Hindlimb muscle (tissue), 1 donor: ENCODE measurements around the gene MAP3K14. TPM values are rescaled to one million over a fixed set of nuclear protein-coding genes. Genes with fewer than 3 reads are reported as not detected.
"Not testable (repeated sequence)": the region's sequence is repeated elsewhere in the genome, so short reads cannot be mapped to it uniquely, and the experiment has no call there.

Source experiments
- DNase-seq: peaks from one replicate; pipeline ENCODE4 v3.0.0-alpha.2; 2013
- polyA plus RNA-seq: library from polyadenylated mRNA; unstranded; fragments of 120-200 nt; gene quantifications from one replicate; pipeline ENCODE4 v1.2.1, GENCODE V29; 2013; ENCODE audit not compliant: insufficient read length

MAP3K14 gene
- 11.5 TPM for polyA plus RNA-seq

DNA sequence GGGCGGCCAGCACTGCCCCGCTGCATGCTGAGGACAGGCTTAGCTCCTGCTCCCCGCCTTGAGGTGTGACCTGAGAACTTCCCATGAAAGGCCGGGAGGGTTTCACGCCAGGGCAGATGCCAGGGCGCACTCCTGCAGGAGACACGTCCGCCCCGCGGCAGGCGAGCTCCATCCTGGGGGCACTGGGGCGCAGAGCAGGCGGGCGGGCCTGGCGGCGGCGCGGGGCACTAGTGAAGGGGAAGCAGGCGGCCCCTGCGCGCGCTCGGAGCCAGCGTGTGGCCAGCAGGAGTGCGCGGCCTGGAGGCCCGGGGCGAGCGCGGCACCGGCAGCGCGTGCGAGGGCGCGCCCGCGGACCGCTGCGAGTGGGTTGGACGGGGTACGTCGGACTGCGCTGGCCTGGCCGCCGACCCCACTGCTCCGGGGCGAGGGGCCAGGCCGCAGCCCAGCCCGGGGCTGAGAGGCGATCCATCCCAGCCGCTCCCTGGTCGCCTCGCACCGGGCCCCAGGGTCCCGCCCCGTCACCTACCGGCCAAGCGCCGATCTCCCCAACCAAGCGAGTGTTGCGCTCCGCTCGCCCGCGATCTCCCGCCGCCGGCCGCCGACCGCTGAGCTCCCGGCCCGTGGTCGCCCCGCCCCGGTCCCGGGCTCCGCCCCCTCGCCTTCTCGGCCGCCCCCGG is at the start of gene MAP3K14:
MAP3K14 (minus strand) TSS at position 587 of the 677 bp plus-strand sequence. CDS start 26,275 bp downstream, outside the sequence.
- peak; percentile 84 for DNase-seq

DNA sequence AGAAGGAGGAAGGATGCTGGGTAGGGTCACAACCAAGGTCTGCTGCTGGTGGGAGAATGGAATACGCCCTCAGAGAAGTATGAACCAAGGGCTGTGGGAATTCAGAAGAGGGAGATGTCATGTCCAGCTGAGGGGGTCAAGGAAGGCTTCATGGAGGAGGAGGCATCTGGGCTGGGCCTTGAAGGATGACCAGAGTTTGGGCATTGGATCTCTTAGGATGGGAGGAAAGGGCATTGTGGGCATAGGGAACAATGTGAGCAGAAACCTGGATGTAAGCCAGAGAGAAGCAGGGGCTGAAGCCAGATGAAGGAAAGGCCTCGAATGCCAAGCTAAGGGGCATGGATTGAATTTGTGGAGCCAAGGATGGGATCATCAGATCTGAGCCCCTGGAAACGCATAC is 49.2 kb upstream of the MAP3K14 start:
- no peak for DNase-seq

DNA sequence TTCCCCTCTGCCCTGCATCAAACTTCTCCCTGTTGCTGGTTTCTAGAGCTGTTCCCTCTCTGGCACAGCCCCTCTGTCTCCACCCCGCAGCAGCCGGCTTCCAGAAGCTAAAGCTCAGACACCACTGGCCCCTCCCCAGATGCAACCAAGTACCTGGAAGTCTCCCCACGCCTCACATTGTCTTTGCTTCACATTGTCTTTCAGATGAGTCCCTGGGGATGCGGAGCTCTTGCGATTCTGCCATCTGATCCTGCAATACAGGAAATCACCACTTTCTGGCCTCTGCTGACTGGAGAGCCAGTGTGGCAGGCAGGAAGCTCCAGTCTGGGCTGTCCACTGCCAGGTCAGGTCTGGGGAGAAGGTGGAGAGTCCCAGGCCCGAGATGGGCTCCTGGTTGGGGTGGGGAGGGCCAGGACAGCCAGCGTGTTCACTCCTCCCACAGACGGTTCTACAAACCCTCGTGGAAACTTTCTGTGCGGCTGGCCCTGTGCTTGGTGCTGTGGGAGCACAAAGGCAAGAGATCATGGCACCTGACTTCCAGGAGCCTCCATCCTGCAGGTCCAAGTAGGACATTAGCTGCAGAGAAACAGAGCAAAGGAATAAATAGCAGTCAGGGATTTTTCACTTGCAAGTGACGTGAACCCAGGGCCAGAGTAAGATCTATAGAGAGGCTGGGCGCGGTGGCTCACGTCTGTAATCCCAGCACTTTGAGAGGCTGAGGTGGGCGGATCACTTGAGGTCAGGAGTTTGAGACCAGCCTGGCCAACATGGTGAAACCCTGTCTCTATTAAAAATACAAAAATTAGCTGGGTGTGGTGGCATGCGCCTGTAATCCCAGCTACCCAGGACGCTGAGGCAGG is 47.9 kb upstream of the MAP3K14 start:
- no peak for DNase-seq

DNA sequence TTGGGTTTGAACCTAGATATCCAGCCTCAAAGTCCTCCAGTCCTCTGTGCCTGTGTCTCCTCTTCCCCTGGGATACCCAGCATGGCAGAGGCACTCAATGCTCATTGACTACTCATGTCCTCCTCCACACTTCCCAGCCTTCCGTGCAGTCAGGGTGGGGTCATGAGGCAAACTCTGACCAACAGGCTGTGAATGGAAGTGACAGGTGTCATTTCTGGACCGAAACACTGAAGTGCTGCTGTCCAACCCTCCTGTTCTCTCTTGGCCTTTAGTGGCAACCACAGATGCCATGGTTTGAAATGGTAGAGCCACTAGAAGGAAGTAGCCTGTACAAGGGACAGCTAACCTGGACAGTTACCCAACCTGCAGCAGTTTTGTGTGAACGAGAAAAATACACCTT is 46.7 kb upstream of the MAP3K14 start:
- no peak for DNase-seq

DNA sequence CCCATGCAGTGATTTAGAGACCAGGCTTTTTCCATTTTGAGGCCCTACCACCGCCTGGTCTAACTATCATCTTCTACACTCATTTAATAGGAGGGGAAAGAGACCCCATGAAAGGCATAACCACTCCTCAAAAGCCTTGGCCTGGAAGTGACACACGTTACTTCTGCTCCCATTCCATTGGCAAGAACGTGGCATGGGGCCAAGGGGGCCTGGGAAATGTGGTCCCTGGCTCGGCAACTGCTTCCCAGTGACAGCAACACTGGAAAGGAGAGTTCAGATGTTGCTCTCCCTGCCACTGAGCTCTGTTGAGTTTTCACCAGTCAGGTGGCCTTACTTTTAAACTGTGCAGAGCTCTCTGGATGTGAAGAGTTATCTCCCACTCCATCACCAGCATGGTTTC is 45.2 kb upstream of the MAP3K14 start:
- no peak for DNase-seq

DNA sequence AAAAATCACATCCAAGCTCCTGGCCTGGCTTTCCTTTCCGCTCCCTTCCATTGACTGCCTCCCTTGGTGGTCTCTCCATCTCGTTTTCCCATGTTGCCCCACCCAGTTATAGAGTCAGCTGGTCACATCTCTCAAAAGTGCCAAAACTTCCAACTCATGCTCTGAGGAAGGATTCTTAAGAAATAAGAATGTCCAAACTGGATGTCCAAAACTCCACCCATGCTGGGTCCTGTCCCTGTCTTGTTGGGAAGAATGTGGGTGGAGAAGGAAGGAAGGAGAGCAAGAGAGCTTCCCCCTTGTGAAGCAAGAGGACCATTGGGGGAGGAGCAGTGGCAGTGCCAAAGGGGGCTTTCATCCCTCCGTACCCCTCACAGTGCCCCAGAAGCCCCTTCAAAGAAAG is 44.6 kb upstream of the MAP3K14 start:
- no peak for DNase-seq

DNA sequence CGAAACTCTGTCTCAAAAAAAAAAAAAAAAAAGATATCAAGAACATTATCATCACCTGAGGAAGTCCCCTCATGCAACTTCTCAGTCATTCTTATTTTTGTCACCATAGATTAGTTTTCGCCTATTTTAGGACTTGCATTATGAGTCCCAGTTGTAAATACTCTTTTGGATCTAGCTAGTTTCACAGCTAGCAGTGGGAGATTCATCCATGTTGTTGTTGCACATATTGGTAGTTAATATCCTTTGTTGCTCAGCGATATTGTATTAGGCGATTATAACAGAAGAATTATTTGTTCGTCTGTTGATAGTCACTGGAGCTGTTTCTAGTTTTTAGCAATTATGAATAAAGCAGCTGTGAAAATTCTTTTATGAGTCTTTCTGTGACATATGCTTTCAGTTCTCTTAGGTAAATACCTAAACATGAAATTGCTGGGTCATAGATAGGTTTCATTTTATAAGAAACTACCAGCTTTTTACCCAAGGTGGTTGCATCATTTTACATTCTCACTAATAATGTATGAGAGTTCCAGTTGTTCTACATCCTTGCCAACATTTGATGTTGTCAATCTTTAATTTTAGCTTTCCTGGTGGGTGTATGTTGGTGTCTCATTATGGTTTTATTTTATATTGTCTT is 40.7 kb upstream of the MAP3K14 start:
- no peak for DNase-seq

DNA sequence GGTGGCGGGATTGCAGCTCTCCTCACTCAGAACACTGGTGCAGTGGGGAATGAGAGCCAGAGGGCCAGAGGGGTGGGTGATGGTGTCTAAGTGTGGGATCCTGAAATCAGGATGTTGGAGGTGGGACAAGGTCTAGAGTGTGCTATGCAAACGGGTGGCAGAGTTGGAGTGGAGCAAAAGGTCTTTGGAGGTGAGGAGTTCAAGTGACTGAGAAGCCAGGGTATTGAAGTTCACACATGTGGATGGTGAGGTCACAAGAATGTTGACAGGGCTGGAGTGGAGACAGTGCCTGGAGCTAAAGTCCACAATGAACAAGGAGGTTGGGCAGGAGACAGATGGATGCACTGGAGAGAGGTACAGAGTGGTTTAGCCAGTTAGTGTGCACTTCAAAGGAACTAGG is 38.3 kb upstream of the MAP3K14 start:
- DNase-seq, result no peak

DNA sequence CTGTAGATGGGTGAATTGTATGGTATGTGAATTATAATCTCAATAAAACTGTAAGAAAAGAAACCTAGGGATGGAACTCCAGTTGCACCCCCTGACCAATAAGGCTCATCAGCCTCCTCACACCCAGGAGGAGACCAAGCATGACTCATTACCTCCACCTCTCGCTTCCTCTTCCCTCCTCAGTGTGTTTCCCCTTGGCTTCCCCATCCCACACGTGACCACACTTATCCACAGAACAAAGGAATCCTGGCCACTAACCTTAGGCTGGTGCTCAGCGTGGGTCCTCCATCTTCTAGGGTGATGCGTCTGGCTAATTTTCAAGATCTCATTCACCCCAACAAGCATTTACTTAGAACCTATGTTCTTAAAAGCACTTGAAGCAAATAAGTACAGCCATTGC is 36.2 kb upstream of the MAP3K14 start:
- no peak for DNase-seq

DNA sequence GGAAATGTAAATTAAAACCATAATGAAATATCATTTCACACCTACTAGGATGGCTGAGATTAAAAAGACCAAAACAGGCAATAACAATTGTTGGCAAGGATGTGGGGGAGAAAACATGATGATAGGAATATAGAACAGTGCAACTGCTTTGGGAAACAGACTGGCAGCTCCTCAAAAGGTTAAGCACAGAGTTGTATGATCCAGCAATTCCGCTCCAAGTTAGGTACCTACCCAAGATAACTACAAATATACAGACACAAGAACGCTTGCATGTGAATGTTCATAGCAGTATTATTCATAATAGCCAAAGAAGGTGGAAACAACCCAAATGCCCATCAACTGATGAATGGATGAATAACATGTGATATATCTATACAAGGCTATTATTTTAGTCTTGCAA is 35.0 kb upstream of the MAP3K14 start:
- no peak for DNase-seq

DNA sequence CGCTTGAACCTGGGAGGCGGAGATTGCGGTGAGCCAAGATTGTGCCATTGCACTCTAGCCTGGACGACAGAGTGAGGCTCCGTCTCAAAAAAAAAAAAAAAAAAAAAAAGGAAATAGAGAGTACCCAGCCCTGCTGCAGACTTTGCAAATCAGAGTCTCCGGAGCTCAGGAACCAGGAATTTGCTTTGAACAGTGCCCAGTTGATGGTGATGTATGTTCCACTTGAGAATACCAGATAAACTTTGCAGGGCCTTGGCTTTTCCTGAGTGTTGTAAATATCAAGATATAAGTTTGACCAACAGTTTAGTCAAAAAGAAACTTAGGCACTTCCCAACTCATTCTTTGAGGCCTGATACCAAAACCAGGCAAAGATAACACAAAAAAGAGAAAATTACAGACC is 30.6 kb upstream of the MAP3K14 start:
- no peak for DNase-seq

DNA sequence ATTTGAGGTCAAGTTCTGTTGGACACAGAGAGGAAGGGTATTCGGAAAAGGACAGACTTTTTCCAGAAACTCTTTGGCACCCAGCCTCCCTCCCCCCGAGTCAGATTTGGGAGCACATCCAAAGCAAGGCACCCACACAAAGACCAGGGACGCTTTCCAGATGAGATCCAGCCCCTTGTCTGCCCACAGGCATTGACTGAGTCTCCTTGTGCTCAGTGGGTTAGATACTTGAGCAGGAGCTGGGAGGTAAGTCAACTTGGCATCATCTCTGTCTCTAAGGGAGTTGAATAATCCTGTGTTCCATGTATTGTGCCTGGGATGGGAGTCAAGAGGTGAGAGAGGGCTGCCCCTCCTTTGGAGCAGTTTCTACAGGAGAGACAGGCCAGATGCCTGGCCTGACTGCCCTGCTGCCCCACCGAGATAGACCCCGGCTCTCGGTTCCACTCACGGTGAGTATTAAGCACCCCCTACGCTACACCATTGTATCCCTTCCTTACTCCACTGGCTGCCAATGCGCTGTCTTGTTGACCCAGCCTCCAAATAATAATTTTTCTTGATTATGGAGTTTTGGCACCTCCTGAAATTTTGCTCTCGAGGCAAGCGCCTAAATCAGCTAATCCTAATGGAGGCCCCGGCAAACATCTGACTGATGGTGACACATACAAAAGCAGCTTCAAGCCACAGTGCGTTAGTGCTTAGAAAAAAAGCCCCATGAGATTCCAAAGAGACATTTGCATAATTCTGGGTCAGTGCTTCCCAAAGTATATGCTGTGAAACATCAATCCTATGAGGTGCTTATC is 29.6 kb upstream of the MAP3K14 start:
- no peak for DNase-seq

DNA sequence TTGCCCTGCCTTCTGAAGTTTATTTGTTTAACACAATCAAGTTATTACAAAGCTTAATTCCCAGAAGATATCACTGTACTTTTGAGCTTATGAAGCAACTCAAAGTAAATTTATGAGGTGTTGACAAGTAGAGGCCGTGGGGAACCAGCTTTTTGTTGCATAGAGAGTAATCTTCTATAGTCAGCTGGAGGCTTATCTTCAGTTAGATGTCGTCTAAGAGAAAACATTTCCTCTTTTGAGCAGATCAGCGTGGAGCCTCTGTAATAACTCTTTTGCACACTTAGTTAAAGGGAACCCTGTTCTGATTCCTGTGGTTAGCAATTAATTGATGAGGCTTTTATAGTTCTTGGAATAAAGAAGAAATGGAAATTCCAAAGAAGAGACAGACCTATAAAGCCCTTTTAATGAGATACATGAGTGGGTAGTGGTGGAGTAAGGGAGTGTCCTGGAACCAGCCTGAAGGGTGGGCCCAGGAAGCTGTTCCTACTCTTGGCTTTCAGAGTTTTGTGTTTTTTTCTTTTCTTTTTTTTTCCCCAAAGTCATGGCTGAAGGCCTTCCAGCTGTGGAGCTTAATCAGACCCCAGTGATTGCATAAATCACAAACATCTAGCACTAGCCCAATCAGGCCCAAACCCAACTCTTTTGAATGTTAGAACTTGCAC is 28.9 kb upstream of the MAP3K14 start:
- peak; percentile 46 for DNase-seq

DNA sequence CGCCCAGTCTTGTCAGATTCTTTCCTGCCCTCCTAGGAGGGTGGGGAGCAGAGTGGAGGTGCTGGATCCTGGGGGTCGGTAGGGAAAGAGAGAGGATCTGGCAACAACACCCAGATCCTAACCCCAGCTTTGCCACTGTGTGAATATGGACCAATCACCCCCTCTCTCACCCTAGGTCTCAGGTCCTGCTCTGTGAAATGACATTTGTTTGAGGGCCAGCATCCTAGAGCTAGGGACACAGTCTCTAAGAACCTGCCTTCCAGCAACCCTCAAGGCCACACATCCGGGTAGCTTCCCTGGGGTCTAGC is 28.4 kb upstream of the MAP3K14 start:
- DNase-seq, result no peak

DNA sequence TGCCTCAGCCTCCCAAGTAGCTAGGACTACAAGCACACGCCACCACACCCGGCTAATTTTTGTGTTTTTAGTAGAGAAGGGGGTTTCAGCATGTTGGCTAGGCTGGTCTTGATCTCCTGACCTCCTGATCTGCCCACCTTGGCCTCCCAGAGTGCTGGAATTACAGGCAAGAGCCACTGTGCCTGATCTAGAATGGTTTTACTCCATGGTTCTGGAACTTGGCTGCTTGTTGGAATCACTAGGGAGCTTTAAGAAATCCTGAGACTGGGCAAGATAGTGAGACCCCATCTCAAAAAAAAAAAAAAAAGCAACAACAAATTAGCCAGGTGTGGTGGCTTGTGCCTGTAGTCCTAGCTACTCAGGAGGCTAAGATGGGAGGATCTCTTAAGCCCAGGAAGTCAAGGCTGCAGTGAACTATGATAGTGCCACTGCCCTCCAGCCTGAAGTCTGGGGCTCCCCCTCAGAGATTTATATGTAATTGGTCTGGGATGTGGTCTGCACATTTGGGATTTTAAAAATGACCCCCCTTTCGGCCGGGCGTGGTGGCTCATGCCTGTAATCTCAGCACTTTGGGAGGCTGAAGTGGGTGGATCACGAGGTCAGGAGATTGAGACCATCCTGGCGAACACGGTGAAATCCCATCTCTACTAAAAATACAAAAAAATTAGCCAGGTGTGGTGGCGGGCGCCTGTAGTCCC is 27.3 kb upstream of the MAP3K14 start:
- not testable (repeated sequence) for DNase-seq

DNA sequence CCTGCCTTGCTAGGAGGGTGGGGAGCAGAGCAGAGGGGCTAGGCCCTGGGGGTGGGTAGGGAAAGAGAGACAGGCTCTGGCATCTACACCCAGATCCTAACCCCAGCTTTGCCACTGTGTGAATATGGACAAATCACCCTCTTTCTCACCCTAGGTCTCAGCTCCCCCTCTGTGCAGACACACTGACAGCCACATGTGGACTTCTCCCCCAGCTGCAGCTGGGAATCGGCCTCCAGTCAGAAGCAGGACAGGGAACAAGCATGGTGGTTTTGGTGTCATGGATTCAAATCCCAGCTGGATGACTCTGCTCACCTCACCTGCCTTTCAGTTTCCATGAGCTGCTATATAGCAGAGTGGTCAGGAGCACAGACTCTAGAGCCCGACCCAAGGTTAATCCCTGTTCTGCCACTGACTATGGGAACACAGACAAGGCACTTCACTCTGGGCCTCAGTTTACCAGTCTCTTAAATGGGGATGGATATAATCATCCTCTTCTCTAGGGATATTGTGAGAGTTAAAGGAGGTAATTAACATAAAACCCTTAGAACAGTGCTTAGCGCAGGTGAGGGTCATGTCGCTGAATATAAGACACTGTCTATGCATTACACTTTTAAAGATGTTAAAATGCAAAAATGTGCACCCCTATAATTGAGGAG is 26.2 kb upstream of the MAP3K14 start:
- DNase-seq, result no peak

DNA sequence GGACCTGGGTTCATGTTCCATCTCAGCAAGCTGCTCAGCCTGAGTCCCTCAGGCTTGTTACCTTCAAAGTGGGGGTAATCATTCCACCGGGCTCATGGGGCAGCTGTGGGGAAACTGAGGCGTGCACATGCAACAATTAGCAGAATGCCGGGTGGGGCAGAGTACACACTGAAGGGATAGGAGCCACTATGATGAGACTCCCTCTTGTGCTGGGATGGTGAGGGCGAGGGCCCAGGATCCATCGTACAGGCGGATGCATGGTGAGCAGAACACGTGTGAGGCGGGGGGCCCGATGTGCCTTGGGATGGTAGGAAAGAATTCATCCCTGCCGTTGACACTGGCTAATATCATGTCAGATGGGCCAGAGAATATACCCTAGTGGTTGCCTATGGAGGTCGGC is 25.5 kb upstream of the MAP3K14 start:
- DNase-seq, result no peak

DNA sequence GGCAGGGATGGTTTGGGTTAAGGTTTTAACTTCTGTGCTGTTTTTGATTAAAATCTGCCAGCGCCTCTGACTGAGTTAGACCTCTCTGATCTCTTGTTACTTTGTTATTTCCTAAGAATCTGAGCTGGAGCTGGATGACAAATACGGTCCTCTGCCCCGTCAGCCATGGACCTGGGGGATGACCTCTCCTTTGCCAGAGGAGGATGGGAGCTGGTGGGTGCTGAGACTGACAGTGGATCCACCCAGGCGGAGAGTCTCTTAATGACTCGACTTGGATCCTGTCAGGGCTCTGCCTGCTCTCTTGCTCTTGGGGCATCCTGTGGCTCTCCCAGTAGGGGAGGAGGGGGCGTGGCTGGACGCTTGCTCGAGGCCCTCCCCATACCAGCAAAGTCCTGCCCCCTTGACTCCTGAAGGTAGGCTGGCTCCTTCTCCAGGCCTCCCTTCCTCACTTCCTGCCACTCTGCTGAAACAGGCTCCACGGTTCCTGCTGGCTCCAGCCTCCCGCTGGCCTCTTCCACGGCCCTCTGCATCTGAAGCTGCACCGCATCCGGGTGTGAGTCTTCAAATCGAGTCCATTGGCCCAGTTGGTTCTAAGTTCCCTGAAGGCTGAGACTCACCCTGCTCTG is 24.8 kb upstream of the MAP3K14 start:
- no peak for DNase-seq

DNA sequence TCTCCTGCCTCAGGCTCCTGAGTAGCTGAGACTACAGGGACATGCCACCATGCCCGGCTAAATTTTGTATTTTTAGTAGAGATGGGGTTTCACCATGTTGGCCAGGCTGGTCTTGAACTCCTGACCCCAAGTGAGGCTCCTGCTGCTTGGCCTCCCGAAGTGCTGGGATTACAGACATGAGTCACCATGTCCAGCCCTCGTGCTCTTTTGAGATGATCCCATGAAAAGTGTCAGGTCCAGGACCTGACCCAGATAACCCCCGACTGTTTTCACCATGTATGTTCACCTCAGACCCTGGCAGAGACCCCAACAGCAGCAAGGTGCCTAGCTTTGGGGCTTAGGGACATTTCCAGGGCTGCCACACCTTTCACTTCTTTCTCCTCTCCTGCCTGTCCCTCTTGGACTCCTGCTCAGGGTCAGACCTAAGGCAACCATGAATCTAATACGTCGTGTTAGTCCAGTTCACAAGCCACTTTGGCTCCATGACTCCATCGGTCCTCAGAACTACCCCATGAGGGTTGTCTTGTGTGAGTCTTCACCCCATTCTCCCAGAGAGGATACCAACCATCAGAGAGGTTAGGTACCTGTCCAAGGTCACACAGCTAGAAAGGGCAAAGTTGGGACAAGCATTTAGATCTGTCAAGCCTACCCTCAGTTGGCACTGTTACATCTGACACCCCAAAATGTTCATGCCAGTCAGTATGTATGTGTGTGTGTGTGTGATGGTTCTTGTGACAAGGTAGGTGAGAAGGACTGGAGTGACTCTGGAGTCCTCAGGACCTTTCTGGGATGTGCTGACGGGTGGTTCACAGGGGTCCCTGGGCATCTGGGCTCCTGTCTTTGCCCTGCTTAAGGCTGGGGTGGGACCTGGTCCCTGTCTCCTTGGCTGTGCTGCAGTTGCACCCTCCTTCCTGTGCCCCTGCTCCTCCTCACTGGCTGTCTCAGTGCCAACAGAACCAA is 23.1 kb upstream of the MAP3K14 start:
- DNase-seq, result no peak
